ENCODE data around the gene FLYWCH1.
"Not testable (repeated sequence)": the region's sequence is repeated elsewhere in the genome, so short reads cannot be mapped to it uniquely, and the experiment has no call there.

Gene FLYWCH1

GRCh38 chr16:2928151-2928550 is 16.4 kb downstream of the FLYWCH1 start:
- not testable (repeated sequence) for DNase-seq

- DNase-seq = no peak
Observed at GRCh38 chr16:2928796-2929195, 17.1 kb downstream of the FLYWCH1 start.

GRCh38 chr16:2929693-2930092 is 18.0 kb downstream of the FLYWCH1 start:
- no peak for DNase-seq

GRCh38 chr16:2930236-2930635 is 18.5 kb downstream of the FLYWCH1 start:
- DNase-seq = no peak

- not testable (repeated sequence) for DNase-seq
Observed at GRCh38 chr16:2931231-2931914, 19.6 kb downstream of the FLYWCH1 start.

- DNase-seq = no peak
Observed at GRCh38 chr16:2933136-2933535, 21.4 kb downstream of the FLYWCH1 start.

GRCh38 chr16:2933701-2934100 is 22.0 kb downstream of the FLYWCH1 start:
- DNase-seq = no peak

- DNase-seq = no peak
Observed at GRCh38 chr16:2934450-2934849, 22.7 kb downstream of the FLYWCH1 start.

- no peak for DNase-seq
Observed at GRCh38 chr16:2936436-2937011, 24.8 kb downstream of the FLYWCH1 start.

GRCh38 chr16:2937170-2937569 is 25.4 kb downstream of the FLYWCH1 start:
- DNase-seq = no peak

GRCh38 chr16:2938206-2938605 is 26.5 kb downstream of the FLYWCH1 start:
- DNase-seq = no peak

GRCh38 chr16:2939968-2940367 is 28.2 kb downstream of the FLYWCH1 start:
- DNase-seq = no peak

- DNase-seq = no peak
Observed at GRCh38 chr16:2942045-2942444, 30.3 kb downstream of the FLYWCH1 start.

- DNase-seq = not testable (repeated sequence)
Observed at GRCh38 chr16:2943716-2944115, 32.0 kb downstream of the FLYWCH1 start.

GRCh38 chr16:2946649-2947048 is 34.9 kb downstream of the FLYWCH1 start:
- no peak for DNase-seq

- no peak for DNase-seq
Observed at GRCh38 chr16:2948807-2949704, 37.3 kb downstream of the FLYWCH1 start.

GRCh38 chr16:2949705-2950352 is 38.1 kb downstream of the FLYWCH1 start:
- DNase-seq = no peak

- no peak for DNase-seq
Observed at GRCh38 chr16:2950353-2950724, 38.6 kb downstream of the FLYWCH1 start.

GRCh38 chr16:2950773-2951172 is 39.0 kb downstream of the FLYWCH1 start:
- DNase-seq = no peak

GRCh38 chr16:2952679-2953078 is 40.9 kb downstream of the FLYWCH1 start:
- DNase-seq = no peak

GRCh38 chr16:2953706-2954627 is 42.2 kb downstream of the FLYWCH1 start:
- no peak for DNase-seq

All from activated CD8-positive, alpha-beta memory T cell treated with anti-CD3 and anti-CD28 coated beads, Interleukin-2, amount 50 U/mL, for 4 hours (primary cell).